ENCODE results near the gene CARNS1. TPM values are rescaled to one million over a fixed set of nuclear protein-coding genes. Genes with fewer than 3 reads are reported as not detected.

The CARNS1 gene
- total and polyA plus RNA-seq, 2 experiments from 2014 or later: 1.4 to 2.1 TPM

GRCh38 chr11:67441731-67442351 lies 26.4 kb downstream of the CARNS1 start:
- H3K27me3 ChIP-seq: no peaks in the 10 kb centered on the region
- H3K36me3 ChIP-seq: peaks cover 3% of the 10 kb centered on the region
- no peak for DNase-seq (ENCODE audit: low read depth in 1 of 2, low spot score in 1 of 2)
- no peak overlapping the region for H3K27ac ChIP-seq
- H3K4me3 ChIP-seq: no peak overlapping the region
- no peaks in the 10 kb centered on the region for H3K4me1 ChIP-seq (ENCODE audit: low read depth)
- no peak for TF ChIP-seq CTCF (IDR thresholded peaks at IDR 0.05; ENCODE audit: low read depth, low read length)
- H3K9me3 ChIP-seq (ENCODE audit: low read depth): no peaks in the 10 kb centered on the region

DNA sequence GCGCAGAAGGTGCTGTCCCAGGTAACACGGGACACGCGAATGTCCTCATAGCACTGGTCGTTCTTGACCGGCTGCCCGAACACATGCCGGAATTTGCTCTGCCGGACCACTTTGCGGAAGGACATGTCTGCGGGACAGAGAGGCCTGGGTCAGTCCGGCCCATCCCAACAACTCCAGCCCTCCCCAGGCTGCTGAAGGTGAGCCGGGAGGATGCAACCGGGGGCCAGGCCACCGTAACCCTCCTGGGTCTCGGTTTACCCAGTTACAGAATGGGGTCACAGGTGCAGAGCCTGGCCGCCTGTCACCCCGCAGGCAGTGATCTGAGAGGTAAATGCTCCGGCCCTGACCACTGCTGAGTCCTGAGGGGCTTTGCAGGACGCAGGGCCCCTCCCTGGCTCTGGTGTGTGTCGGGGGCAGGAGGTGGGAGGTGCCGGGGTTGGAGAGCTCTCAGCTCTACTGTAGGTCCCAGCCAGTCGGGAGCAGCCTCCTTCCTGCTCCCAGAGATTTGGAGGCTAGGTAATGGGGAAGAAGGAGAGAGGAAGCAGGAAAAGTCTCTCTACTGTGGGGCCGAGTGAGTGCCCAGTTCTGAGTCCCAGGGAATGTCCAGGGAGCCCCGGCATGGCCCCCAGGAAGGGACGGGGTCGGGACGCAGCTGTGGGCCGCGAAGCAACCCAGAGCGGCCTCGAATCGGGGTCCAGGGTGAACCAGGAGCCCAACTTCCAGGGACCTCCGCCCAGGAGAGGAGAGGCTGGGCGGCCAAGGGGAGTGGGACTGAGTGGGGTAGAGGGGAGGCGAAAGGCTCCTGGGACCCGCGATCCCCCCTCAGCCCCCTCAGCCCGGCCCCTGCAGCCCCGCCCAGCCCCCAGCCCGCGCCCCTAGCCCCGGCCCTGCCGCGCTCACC lies 27.3 kb downstream of the CARNS1 start:
- no peak for DNase-seq (ENCODE audit: low read depth in 1 of 2, low spot score in 1 of 2)
- Histone ChIP-seq H3K9me3 (ENCODE audit: low read depth) (no peaks in the 10 kb centered on the region), H3K27ac (peak overlapping the region; percentile 93)

DNA sequence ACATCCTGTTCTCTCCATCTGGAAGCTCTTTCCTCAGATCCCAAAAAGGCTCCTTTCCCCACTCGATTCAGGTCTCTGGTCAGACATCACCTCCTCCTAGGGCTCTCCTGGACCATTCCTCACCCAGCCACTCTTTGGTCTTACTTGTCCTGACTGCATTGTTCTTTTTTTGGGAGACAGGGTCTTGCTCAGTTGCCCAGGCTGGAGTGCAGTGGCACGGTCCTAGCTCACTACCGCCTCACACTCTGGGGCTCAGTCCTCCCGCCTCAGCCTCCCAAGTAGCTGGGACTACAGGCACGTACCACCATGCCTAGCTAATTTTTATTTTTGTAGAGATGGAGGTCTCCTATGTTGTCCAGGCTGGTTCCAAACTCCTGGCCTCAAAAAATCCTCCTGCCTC lies 30.0 kb downstream of the CARNS1 start:
- Histone ChIP-seq H3K27ac (no peak overlapping the region), H3K36me3 (no peaks in the 10 kb centered on the region), H3K4me3 (no peak overlapping the region), H3K4me1 (ENCODE audit: low read depth) (no peaks in the 10 kb centered on the region), H3K9me3 (ENCODE audit: low read depth) (no peaks in the 10 kb centered on the region), H3K27me3 (no peaks in the 10 kb centered on the region)
- TF ChIP-seq CTCF (IDR thresholded peaks at IDR 0.05; ENCODE audit: low read depth, low read length): no peak
- no peak for DNase-seq (ENCODE audit: low read depth in 1 of 2, low spot score in 1 of 2)

More for the DNA sequence above, 27.3 kb downstream of the CARNS1 start:
- Histone ChIP-seq H3K27me3 (no peaks in the 10 kb centered on the region), H3K4me1 (ENCODE audit: low read depth) (no peaks in the 10 kb centered on the region), H3K36me3 (peaks cover 3% of the 10 kb centered on the region), H3K4me3 (peak overlapping the region; percentile 90)
- TF ChIP-seq CTCF (IDR thresholded peaks at IDR 0.05; ENCODE audit: low read depth, low read length): no peak

- no peaks in the 10 kb centered on the region for H3K4me1 ChIP-seq (ENCODE audit: low read depth)
- H3K36me3 ChIP-seq: no peaks in the 10 kb centered on the region
- no peak overlapping the region for H3K4me3 ChIP-seq
- TF ChIP-seq CTCF (IDR thresholded peaks at IDR 0.05; ENCODE audit: low read depth, low read length): no peak
- no peak for DNase-seq (ENCODE audit: low read depth in 1 of 2, low spot score in 1 of 2)
- H3K27me3 ChIP-seq: no peaks in the 10 kb centered on the region
- H3K27ac ChIP-seq: no peak overlapping the region
- no peaks in the 10 kb centered on the region for H3K9me3 ChIP-seq (ENCODE audit: low read depth)
These were observed 32.7 kb downstream of the CARNS1 start for GRCh38 chr11:67448220-67448609.

GRCh38 chr11:67449116-67449844 lies 33.8 kb downstream of the CARNS1 start:
- TF ChIP-seq CTCF (IDR thresholded peaks at IDR 0.05; ENCODE audit: low read depth, low read length): no peak
- Histone ChIP-seq H3K4me1 (ENCODE audit: low read depth) (no peaks in the 10 kb centered on the region), H3K27ac (no peak overlapping the region), H3K9me3 (ENCODE audit: low read depth) (no peaks in the 10 kb centered on the region), H3K4me3 (no peak overlapping the region), H3K36me3 (no peaks in the 10 kb centered on the region), H3K27me3 (no peaks in the 10 kb centered on the region)
- DNase-seq (ENCODE audit: low read depth in 1 of 2, low spot score in 1 of 2): no peak
